Activated CD8-positive, alpha-beta memory T cell treated with anti-CD3 and anti-CD28 coated beads for 4 hours (primary cell): Measurements from ENCODE around the gene TSEN54.

Experiments
- DNase-seq, 2 donors: peaks; one replicate each; pipeline ENCODE4 v3.0.0-alpha.2; 2020; ENCODE audit warnings: low read depth in 2 of 2

The TSEN54 gene

DNA sequence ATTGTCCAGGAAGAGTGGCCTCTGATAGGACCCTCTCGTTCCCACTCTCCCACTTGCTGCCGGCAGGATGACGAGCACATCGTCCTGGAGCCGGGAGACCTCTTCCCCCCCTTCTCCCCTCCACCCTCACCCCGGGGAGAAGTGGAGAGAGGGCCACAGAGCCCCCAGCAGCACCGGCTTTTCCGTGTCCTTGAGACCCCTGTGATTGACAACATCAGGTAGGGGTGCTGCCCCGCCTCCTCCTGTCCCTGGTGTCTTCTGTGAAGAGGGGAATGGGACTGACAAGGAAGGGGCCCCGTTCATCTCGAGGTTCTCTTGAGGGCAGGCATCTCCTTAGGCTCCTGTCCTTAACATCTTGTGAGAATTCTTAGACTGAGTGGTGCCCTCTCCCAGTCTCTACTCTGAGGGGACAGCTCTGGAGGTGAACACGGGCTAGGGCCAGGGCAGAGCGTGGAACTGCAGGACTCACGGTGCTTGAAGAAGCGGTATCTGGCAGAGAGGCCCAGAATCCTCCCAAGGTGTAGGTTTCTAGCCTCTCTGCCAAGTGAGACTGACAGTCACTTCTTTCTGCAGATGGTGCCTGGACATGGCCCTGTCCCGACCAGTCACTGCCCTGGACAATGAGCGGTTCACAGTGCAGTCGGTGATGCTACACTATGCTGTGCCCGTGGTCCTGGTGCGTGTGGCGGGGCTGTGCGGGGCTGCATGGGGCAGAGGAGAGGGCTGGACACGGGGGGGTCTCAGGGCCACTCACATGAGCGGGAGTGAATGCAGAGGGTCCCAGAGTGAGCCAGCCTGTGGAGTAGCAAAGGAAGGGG, 27.4 kb upstream of the TSEN54 start:
- DNase-seq = no peak

- no peak for DNase-seq
Observed at GRCh38 chr17:75489511-75489955, 26.8 kb upstream of the TSEN54 start.

GRCh38 chr17:75490173-75490743, 26.1 kb upstream of the TSEN54 start:
- DNase-seq = no peak

DNA sequence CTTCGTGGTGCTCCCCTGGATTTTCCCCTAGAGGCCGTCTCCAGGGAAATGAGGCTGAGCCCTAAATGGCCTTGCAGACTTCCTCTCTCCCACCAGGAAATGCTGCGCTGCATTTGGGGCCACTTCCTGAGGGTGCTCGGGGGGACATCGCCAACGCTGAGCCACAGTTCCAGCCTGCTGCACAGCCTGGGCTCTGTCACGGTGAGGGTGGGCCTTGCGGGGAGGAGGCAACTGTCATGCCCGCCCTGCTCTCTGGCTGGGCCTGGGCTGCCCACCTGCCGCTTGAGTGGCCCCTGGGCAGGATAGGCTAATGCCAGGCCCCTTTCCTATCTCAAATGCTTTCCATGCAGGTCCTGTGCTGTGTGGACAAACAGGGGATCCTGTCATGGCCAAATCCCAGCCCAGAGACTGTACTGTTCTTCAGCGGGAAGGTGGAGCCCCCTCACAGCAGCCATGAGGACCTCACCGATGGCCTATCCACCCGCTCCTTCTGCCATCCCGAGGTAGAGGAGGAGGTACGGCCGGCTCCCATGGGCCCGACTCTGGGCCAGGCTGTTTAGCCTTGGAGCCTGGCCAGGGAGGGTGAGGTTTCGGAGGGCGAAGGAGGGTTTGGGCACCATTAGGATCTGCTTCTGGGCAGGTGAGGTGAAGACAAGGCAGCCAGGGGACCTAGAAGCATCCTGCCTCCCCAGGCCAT, 25.2 kb upstream of the TSEN54 start:
- no peak for DNase-seq

- DNase-seq = no peak
Observed at GRCh38 chr17:75491680-75492079, 24.6 kb upstream of the TSEN54 start.

DNA sequence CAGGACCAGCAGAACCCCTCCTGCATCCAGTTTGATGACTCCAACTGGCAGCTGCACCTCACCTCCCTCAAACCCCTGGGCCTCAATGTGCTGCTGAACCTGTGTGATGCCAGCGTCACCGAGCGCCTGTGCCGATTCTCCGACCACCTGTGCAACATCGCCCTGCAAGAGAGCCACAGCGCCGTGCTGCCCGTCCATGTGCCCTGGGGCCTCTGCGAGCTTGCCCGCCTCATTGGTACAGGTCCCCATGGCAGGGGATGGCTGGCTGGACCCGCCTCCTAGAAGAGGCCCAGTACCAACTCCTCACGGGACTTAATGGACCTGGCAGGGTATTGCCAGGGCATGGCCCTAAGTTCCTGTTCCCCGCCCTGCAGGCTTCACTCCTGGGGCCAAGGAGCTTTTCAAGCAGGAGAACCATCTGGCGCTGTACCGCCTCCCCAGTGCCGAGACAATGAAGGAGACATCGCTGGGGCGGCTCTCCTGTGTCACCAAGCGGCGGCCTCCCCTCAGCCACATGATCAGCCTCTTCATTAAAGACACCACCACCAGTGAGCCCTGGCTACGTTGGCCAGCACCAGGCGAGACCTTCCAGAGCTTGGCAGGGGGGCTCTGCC, 23.7 kb upstream of the TSEN54 start:
- DNase-seq = no peak

- no peak for DNase-seq
Observed at GRCh38 chr17:75493476-75494129, 22.7 kb upstream of the TSEN54 start.

DNA sequence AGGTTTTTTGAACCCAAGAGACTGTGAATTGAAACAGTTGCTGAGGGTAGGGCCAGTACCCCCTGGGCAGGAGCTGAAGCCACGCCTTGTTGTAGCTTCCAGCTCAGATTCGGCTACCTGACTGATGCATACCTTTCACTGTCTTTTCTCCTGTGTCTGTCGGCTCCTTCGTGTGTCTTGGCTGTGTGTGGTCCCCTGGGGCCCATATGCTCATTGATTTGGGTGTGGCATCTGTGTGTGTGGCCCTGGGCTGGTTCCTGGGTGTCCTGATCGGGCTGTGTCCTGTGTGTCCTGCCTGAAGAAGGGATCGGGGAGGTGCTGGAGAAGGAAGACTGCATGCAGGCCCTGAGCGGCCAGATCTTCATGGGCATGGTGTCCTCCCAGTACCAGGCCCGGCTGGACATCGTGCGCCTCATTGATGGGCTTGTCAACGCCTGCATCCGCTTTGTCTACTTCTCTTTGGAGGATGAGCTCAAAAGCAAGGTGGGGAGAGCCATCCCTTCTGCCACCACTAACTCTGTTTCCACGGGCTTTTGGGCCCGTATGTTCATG, 21.9 kb upstream of the TSEN54 start:
- no peak for DNase-seq

DNA sequence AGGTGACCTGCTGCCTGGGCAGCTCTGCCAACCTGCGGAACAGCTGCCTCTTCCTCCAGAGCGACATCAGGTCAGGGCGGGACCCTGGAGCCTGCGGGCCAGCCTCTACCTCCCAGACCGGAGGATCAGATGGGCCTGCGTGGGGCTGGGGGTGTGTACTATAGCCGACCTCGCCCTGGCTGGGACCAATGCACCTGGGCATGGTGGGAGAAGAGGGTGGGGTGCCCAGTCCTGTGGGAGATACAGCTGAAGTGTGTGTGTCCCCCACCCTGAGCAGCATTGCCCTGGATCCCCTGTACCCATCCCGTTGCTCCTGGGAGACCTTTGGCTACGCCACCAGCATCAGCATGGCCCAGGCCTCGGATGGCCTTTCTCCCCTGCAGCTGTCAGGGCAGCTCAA, 20.3 kb upstream of the TSEN54 start:
- no peak for DNase-seq

- DNase-seq = no peak
Observed at GRCh38 chr17:75498039-75498725, 18.1 kb upstream of the TSEN54 start.

GRCh38 chr17:75498726-75499213, 17.6 kb upstream of the TSEN54 start:
- no peak for DNase-seq

DNA sequence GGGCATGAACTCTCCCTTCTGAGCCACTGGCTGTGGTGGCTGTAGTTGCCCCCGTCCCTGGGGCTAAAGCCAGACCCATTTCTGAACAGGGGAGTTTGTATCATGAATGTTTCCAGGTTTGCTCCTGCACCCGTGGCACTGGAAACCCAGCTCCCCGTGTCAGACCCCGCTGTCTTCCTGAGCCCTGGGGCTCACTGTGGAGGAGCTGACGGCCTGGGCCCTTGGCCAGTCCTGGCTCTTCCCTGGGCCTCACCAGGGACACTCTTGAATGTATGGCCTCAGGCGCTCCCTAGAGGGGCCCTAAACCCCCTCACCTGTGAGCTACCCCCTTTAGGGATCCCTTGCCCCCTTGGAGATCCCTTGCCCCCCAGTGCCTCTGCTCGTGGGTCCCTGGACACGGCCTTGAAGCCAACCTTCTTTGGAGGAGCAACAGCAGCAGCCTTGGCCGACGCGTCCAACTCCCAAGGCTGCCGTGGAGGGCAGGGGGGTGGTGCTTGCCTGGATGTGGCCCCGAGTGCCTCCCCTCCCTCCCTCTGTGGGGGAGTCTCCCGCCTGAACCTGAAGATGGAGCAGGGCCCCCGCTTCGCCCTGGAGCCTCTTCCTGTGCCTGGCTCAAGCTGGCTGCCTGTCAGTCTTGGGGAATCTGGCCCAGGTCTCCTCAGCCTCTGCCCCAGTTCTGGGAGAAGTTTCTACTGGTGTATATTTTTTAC, 16.9 kb upstream of the TSEN54 start:
- no peak for DNase-seq

- DNase-seq = no peak
Observed at GRCh38 chr17:75500419-75501216, 15.7 kb upstream of the TSEN54 start.

DNA sequence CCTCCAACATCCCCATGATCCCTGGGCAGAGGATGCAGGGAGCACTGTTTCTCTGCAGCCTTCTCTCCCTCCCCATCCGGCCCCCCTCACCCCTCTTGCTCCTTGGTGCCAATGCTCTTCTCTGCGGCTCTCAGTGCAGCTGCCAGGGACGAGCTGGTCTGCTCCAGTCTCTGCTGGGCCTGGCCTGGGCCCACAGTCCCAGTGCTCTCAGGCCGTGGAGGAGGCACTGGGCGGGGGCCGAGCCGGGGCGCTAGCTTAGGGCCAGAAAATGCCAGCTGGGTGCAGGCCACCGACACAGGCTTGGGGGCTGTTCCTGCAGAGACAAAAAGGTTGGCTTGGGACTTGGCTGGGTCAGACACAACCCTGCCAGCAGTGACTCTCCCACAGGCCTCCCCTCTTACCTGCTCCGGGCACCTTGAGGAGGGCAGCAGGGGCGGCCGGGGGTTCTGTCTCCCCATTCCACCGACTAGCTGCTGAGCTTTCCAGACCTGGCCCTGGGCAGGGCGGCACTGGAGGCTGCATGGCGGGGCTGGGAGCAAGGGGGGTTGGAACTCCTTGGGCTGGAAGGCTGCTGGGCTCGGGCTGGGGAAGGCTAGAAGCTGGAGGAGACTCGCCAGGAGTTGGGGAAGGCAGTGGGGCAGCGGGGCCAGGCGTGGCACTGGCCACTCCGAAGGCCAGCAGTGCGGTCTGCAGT, 14.8 kb upstream of the TSEN54 start:
- no peak for DNase-seq

- DNase-seq = no peak
Observed at GRCh38 chr17:75502072-75502720, 14.1 kb upstream of the TSEN54 start.

DNA sequence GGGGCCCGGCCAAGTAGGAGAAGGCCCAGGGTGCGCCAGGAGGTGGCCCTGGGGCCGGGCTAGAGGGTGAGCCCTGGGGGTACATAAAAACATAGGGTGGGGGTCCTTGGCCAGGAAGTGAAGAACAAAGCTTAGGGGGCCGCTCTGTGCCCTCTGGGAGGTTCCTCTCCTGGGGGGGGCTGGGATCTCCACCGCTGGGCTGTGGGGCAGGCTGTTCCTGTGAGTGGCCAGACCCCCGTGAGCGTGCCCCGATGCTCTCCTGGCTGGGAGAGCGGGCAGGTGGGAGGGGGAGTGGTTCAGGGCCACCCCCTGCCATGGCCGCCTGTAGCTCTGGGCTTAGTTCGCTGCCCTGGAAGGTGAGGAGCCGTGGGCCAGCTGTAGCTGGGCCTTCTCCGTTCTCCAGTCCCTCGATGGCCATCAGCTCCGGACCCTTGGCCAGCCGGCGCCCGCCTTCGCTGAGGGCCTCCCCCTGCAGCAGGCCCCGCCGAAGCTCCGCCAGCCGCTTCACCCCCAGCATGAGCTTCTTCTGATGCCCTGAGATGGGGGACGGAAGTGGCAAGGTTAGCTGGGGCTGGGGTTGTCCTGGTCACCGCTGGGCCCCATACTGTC, 13.5 kb upstream of the TSEN54 start:
- no peak for DNase-seq

DNA sequence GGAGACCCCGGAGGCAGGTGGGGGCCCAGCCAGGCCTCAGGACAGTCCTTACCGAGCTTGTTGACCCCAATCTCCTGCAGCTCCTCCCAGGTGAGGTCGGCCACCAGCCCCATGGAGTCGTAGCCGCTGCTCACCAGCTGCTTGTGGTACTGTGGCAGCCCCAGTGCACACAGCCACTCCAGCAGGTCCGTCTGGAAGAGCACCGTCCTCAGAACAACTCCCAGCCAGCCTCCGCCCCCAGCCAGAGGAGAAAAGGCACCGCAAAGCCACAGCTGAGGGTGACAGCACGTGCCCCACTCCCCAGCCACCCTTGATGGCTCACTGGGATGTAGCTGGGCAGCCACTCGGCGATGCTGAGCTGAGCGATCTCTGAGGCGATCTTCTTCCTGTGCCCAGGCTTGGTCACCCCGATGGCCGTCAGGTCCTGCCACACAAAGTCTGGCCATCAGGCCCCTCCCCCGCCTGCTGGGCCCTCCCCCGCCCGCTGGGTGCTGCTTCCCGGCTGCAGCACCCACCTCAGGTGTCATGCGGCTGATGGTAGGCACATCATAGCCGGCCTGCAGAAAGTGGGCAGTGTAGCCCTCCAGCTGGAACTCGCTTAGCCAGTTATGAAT, 12.9 kb upstream of the TSEN54 start:
- no peak for DNase-seq
